ENCODE data around the gene PRPF39. TPM values are rescaled to one million over a fixed set of nuclear protein-coding genes. Genes with fewer than 3 reads are reported as not detected.

Gene PRPF39
- polyA plus RNA-seq, 1 donor from 2014 or later, result 138 TPM

- H4K20me1 ChIP-seq (ENCODE audit: insufficient read depth), result no peaks in the 10 kb centered on the region
- no peak overlapping the region for H3K4me2 ChIP-seq (ENCODE audit: low read length)
- H3K9ac ChIP-seq (ENCODE audit: low read length), result no peak overlapping the region
- H3K27me3 ChIP-seq (ENCODE audit: insufficient read depth, low read depth, low read length), result no peaks in the 10 kb centered on the region
- no peak for TF ChIP-seq TAF1 (IDR thresholded peaks at IDR 0.05; ENCODE audit: low read depth)
- H3K9me3 ChIP-seq (ENCODE audit: low read length), result no peaks in the 10 kb centered on the region
- no peak overlapping the region for H3K4me3 ChIP-seq (ENCODE audit: low read length)
- no peaks in the 10 kb centered on the region for H3F3A ChIP-seq (ENCODE audit: insufficient read depth, low read length, poor library complexity, severe bottlenecking)
- no peak overlapping the region for H3K27ac ChIP-seq (ENCODE audit: low read length)
- H3K9me2 ChIP-seq (ENCODE audit: insufficient read depth, low read length), result no peaks in the 10 kb centered on the region
- H2AFZ ChIP-seq (ENCODE audit: low read depth, low read length), result no peak overlapping the region
- H3K36me3 ChIP-seq (ENCODE audit: insufficient read depth, low read length), result no peaks in the 10 kb centered on the region
- H3K79me2 ChIP-seq (replicated peaks; ENCODE audit: insufficient read depth, low read length), result no peaks in the 10 kb centered on the region
These were observed 17.2 kb upstream of the PRPF39 start for GRCh38 chr14:45066667-45067066.

DNA sequence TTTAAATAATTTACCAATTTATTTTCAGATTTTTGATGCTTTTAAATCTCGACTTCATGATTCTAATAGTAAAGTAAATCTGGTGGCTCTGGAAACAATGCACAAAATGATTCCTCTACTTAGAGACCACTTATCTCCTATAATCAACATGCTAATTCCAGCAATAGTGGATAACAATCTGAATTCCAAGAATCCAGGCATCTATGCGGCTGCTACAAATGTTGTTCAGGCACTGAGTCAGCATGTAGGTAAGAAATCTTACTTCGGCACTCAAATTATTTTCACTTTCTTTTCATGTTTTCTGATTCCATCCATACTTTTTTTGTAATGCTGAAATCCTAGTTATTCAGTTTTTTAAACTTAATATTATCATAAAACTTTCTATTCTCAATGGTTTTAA, 15.5 kb upstream of the PRPF39 start:
- Histone ChIP-seq H3K9ac (ENCODE audit: low read length) (no peak overlapping the region), H3K4me3 (ENCODE audit: low read length) (no peak overlapping the region), H3K36me3 (ENCODE audit: insufficient read depth, low read length) (no peaks in the 10 kb centered on the region), H3K27me3 (ENCODE audit: insufficient read depth, low read depth, low read length) (no peaks in the 10 kb centered on the region), H4K20me1 (ENCODE audit: insufficient read depth) (no peaks in the 10 kb centered on the region), H3K79me2 (replicated peaks; ENCODE audit: insufficient read depth, low read length) (no peaks in the 10 kb centered on the region), H3F3A (ENCODE audit: insufficient read depth, low read length, poor library complexity, severe bottlenecking) (no peaks in the 10 kb centered on the region), H3K9me3 (ENCODE audit: low read length) (no peaks in the 10 kb centered on the region), H3K9me2 (ENCODE audit: insufficient read depth, low read length) (no peaks in the 10 kb centered on the region), H3K27ac (ENCODE audit: low read length) (no peak overlapping the region), H2AFZ (ENCODE audit: low read depth, low read length) (no peak overlapping the region), H3K4me2 (ENCODE audit: low read length) (no peak overlapping the region)
- TF ChIP-seq POLR2AphosphoS5 (IDR thresholded peaks at IDR 0.05) (no peak), EP300 (conservative IDR thresholded peaks at IDR 0.05; ENCODE audit: poor library complexity, severe bottlenecking) (no peak), EZH2 (IDR thresholded peaks at IDR 0.05; ENCODE audit: borderline replicate concordance, insufficient read depth, low read length, poor library complexity, severe bottlenecking) (no peak), RAD21 (conservative IDR thresholded peaks at IDR 0.05) (no peak), MXI1 (conservative IDR thresholded peaks at IDR 0.05; ENCODE audit: poor library complexity, severe bottlenecking) (no peak), REST (IDR thresholded peaks at IDR 0.05; ENCODE audit: borderline replicate concordance) (no peak), SMC3 (conservative IDR thresholded peaks at IDR 0.05; ENCODE audit: poor library complexity) (no peak), TAF1 (IDR thresholded peaks at IDR 0.05; ENCODE audit: low read depth) (no peak)
- TF ChIP-seq, protein P1, sequence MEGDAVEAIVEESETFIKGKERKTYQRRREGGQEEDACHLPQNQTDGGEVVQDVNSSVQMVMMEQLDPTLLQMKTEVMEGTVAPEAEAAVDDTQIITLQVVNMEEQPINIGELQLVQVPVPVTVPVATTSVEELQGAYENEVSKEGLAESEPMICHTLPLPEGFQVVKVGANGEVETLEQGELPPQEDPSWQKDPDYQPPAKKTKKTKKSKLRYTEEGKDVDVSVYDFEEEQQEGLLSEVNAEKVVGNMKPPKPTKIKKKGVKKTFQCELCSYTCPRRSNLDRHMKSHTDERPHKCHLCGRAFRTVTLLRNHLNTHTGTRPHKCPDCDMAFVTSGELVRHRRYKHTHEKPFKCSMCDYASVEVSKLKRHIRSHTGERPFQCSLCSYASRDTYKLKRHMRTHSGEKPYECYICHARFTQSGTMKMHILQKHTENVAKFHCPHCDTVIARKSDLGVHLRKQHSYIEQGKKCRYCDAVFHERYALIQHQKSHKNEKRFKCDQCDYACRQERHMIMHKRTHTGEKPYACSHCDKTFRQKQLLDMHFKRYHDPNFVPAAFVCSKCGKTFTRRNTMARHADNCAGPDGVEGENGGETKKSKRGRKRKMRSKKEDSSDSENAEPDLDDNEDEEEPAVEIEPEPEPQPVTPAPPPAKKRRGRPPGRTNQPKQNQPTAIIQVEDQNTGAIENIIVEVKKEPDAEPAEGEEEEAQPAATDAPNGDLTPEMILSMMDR (IDR thresholded peaks at IDR 0.05; ENCODE audit: poor library complexity, severe bottlenecking), result no peak

GRCh38 chr14:45070215-45070614, 13.7 kb upstream of the PRPF39 start:
- no peaks in the 10 kb centered on the region for H3F3A ChIP-seq (ENCODE audit: insufficient read depth, low read length, poor library complexity, severe bottlenecking)
- H3K4me2 ChIP-seq (ENCODE audit: low read length), result no peak overlapping the region
- no peak overlapping the region for H3K27ac ChIP-seq (ENCODE audit: low read length)
- H3K79me2 ChIP-seq (replicated peaks; ENCODE audit: insufficient read depth, low read length), result no peaks in the 10 kb centered on the region
- no peaks in the 10 kb centered on the region for H3K9me3 ChIP-seq (ENCODE audit: low read length)
- no peaks in the 10 kb centered on the region for H3K36me3 ChIP-seq (ENCODE audit: insufficient read depth, low read length)
- H2AFZ ChIP-seq (ENCODE audit: low read depth, low read length), result no peak overlapping the region
- no peak overlapping the region for H3K9ac ChIP-seq (ENCODE audit: low read length)
- no peak overlapping the region for H3K4me3 ChIP-seq (ENCODE audit: low read length)
- no peaks in the 10 kb centered on the region for H4K20me1 ChIP-seq (ENCODE audit: insufficient read depth)
- TF ChIP-seq, protein P1 (IDR thresholded peaks at IDR 0.05; ENCODE audit: poor library complexity, severe bottlenecking), result no peak
- TF ChIP-seq MXI1 (conservative IDR thresholded peaks at IDR 0.05; ENCODE audit: poor library complexity, severe bottlenecking), result no peak
- no peak for TF ChIP-seq POLR2AphosphoS5 (IDR thresholded peaks at IDR 0.05)
- no peak for TF ChIP-seq EP300 (conservative IDR thresholded peaks at IDR 0.05; ENCODE audit: poor library complexity, severe bottlenecking)
- no peak for TF ChIP-seq TAF1 (IDR thresholded peaks at IDR 0.05; ENCODE audit: low read depth)
- no peak for TF ChIP-seq SMC3 (conservative IDR thresholded peaks at IDR 0.05; ENCODE audit: poor library complexity)
- no peak for TF ChIP-seq REST (IDR thresholded peaks at IDR 0.05; ENCODE audit: borderline replicate concordance)
- no peak for TF ChIP-seq RAD21 (conservative IDR thresholded peaks at IDR 0.05)
- TF ChIP-seq EZH2 (IDR thresholded peaks at IDR 0.05; ENCODE audit: borderline replicate concordance, insufficient read depth, low read length, poor library complexity, severe bottlenecking), result no peak
- H3K27me3 ChIP-seq (ENCODE audit: insufficient read depth, low read depth, low read length), result no peaks in the 10 kb centered on the region
- no peaks in the 10 kb centered on the region for H3K9me2 ChIP-seq (ENCODE audit: insufficient read depth, low read length)

All from neural cell (in vitro differentiated cells).